ENCODE data around the gene C14orf93. TPM values are rescaled to one million over a fixed set of nuclear protein-coding genes. Genes with fewer than 3 reads are reported as not detected.

Gene C14orf93, protein sequence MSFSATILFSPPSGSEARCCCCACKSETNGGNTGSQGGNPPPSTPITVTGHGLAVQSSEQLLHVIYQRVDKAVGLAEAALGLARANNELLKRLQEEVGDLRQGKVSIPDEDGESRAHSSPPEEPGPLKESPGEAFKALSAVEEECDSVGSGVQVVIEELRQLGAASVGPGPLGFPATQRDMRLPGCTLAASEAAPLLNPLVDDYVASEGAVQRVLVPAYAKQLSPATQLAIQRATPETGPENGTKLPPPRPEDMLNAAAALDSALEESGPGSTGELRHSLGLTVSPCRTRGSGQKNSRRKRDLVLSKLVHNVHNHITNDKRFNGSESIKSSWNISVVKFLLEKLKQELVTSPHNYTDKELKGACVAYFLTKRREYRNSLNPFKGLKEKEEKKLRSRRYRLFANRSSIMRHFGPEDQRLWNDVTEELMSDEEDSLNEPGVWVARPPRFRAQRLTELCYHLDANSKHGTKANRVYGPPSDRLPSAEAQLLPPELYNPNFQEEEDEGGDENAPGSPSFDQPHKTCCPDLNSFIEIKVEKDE
- total RNA-seq (ENCODE audit: unreplicated experiment), result 12.1 TPM
- long read RNA-seq, partial matches to known transcripts, result 1 of 6 reads
- long read RNA-seq, other reads (novel, unspliced or antisense), result 2 of 6 reads

DNA sequence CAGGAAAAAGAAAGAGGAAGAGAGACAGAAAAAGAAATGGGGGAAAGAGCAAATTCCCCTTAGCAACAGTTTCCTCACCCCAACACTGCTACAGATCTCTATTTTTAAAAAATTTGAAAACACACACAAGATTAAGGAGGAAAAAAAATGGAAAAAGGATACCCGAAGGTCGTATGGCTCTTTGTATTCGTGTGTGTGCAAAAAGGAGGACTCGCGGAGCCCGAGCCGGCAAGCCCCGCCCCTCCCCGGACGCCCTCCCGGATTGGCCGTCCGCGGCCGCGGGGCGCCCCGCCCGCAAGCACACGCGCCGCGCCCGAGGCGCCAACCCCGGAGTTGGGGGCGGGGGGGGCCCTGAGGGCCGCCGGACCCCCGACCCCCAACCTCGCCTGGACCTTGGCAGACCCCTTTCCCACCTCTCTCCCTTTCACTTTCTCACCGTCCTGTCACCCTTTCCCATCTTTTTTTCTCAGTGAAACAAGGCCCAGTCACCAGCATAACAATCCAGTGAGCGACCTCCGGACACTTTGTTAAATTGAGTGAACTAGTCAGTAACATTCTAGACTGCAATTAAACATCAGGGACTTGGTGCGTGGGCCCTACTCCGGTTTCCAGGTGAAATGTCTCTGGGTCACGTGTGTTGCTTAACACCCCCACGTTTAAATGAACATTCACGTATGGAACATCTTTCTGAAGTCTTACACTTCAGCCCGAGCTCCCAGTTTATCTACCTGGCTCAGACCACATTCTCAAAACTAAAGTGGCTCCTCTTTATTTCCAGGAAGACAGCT, at the start of gene C14orf93:
Gene C14orf93, minus strand, starts transcription at position 205 of the 788 bp plus-strand sequence. CDS start 11,120 bp downstream, outside the sequence.
- TF ChIP-seq, protein P1, sequence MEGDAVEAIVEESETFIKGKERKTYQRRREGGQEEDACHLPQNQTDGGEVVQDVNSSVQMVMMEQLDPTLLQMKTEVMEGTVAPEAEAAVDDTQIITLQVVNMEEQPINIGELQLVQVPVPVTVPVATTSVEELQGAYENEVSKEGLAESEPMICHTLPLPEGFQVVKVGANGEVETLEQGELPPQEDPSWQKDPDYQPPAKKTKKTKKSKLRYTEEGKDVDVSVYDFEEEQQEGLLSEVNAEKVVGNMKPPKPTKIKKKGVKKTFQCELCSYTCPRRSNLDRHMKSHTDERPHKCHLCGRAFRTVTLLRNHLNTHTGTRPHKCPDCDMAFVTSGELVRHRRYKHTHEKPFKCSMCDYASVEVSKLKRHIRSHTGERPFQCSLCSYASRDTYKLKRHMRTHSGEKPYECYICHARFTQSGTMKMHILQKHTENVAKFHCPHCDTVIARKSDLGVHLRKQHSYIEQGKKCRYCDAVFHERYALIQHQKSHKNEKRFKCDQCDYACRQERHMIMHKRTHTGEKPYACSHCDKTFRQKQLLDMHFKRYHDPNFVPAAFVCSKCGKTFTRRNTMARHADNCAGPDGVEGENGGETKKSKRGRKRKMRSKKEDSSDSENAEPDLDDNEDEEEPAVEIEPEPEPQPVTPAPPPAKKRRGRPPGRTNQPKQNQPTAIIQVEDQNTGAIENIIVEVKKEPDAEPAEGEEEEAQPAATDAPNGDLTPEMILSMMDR (IDR thresholded peaks at IDR 0.05; ENCODE audit: partially characterized antibody, unreplicated experiment), result no peak
- peak; percentile 82 for DNase-seq
- H3K27ac Mint-ChIP-seq (ENCODE audit: unreplicated experiment), result peak within 1 kb of the TSS; percentile 97
- H3K9me3 Mint-ChIP-seq (ENCODE audit: unreplicated experiment), result peaks cover 17% of the 10 kb centered on the region
- peaks cover 28% of the 10 kb centered on the region for H3K4me1 Mint-ChIP-seq (ENCODE audit: low read depth, unreplicated experiment)
- H3K4me3 Mint-ChIP-seq (ENCODE audit: unreplicated experiment), result peak within 1 kb of the TSS; percentile 88
- H3K27me3 Mint-ChIP-seq (ENCODE audit: unreplicated experiment), result peaks cover 14% of the 10 kb centered on the region
- H3K36me3 Mint-ChIP-seq (ENCODE audit: unreplicated experiment), result no peaks in the 10 kb centered on the region

DNA sequence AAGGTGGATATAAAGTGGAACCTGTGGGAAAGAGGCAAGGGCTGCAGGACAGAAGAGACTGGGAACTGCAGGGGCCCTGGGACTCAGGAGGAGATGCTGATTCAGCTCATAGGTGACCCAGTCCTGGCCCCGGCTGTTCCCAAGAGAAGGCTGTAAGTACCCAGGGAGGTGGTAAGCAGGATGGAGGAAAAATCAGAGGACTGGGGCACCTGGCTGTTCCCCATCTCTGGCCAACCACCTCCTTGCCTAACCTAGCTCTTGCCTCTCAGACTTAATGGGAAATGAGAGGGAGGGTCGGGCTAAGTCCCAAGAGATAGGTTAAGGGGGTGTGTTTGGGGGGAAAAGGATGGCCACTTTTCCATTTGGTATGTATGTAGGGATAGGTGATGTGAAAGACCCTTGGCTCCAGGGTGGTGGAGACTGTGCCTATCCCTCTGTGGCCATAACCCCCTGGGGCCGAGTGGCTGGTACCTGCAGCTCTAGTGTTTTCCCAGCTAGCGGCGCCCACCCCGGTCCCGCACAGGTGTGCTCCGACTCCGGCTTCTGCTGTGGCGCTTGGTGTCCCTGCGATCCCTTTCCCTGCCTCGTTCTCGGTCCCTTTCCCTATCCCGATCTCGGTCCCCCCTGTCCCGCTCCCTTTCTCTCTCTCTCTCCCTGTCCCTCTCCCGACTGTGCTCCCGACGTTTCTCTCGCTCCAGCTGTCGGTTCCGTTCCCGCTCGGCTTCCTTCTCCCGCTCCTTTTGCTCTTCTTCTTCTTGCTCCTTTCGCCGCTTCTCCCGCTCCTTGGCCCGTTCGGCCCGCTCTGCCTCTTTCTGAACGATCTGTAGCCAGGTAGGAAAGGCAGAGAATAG, 48.9 kb upstream of the C14orf93 start:
- Mint-ChIP-seq H3K27ac (ENCODE audit: unreplicated experiment) (peak overlapping the region; percentile 30), H3K4me3 (ENCODE audit: unreplicated experiment) (peak overlapping the region; percentile 81), H3K27me3 (ENCODE audit: unreplicated experiment) (peaks cover 20% of the 10 kb centered on the region), H3K4me1 (ENCODE audit: low read depth, unreplicated experiment) (peaks cover 25% of the 10 kb centered on the region), H3K9me3 (ENCODE audit: unreplicated experiment) (peaks cover 7% of the 10 kb centered on the region), H3K36me3 (ENCODE audit: unreplicated experiment) (no peaks in the 10 kb centered on the region)
- no peak for DNase-seq
- TF ChIP-seq, protein P1 (IDR thresholded peaks at IDR 0.05; ENCODE audit: partially characterized antibody, unreplicated experiment), result no peak

DNA sequence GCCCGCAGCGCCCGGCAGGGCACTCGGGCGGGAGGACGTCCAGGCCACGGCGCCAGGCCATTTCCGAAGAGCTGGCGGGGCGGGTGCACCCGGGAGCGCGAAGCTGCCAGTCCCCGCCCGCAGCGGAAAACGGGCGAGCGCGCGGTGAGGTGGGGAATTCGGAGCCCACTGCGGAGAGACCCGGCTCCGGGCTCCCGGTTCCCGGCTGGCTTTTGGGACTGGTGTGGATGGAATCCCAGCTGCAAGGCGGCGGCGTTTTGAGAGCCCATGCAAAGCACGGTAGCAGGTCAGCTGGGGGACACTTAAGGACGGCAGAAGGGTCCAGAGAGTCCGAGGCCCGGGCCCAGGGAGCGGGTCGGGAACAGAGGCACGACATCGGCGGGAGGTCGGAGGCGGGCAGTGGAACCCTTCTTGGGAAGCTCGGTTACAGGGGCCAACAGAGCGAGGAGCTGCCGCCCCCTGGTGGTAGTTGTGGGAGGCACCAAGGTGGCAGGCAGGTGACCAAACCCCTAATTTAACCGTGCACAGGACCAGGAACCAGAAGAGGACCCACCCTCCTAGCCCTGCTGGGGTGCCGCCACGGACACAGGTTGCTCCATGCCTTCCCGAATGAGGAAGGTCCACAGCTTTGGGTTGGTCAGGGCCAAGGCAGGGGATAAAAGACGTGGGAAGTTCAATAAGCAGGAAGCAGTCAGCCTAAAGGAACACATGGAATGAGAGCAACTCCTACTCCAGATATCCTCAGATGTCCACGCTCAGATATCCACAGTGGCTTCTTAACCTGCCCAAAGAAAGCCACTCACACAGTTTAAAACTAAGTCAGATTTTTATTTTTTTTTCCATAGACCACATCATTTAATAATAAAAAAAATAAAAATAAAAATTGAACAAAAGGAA, 48.1 kb upstream of the C14orf93 start:
- H3K9me3 Mint-ChIP-seq (ENCODE audit: unreplicated experiment), result peaks cover 6% of the 10 kb centered on the region
- no peaks in the 10 kb centered on the region for H3K36me3 Mint-ChIP-seq (ENCODE audit: unreplicated experiment)
- DNase-seq, result peak; percentile 96
- peaks cover 33% of the 10 kb centered on the region for H3K4me1 Mint-ChIP-seq (ENCODE audit: low read depth, unreplicated experiment)
- peak overlapping the region; percentile 81 for H3K4me3 Mint-ChIP-seq (ENCODE audit: unreplicated experiment)
- TF ChIP-seq, protein P1 (IDR thresholded peaks at IDR 0.05; ENCODE audit: partially characterized antibody, unreplicated experiment), result peak; percentile 96
- H3K27me3 Mint-ChIP-seq (ENCODE audit: unreplicated experiment), result peaks cover 20% of the 10 kb centered on the region
- peak overlapping the region; percentile 77 for H3K27ac Mint-ChIP-seq (ENCODE audit: unreplicated experiment)
